Panc1 (cell line): ENCODE results near the gene PIPOX. TPM values are rescaled to one million over a fixed set of nuclear protein-coding genes. Genes with fewer than 3 reads are reported as not detected.

Experiments used
- ATAC-seq: fragments of 200-7000 bp; cut with Tn5 transposase; 2 replicates; pipeline ENCODE4 v1.9.1; 2020; ENCODE audit warnings: mild to moderate bottlenecking, moderate library complexity
- BruUV-seq: library from RNA; stranded (reverse); fragments of 400-500 nt; replicated peaks from 2 replicates; lab custom pipeline; 2021; lab: Mats Ljungman, UMichigan
- CTCF ChIA-PET: fragments of 300-600 bp; sonication (Branson Sonifier 250); formaldehyde crosslinking; loops from one replicate; lab custom pipeline; 2022; ENCODE audit warnings: antibody characterized with exemption; lab: Charles Lee
- POLR2A ChIA-PET: fragments of 300-600 bp; sonication (Branson Sonifier 250); formaldehyde crosslinking; loops from one replicate; lab custom pipeline; 2022; ENCODE audit warnings: antibody characterized with exemption; lab: Charles Lee
- DNase-seq: peaks from one replicate; pipeline ENCODE4 v3.0.0-alpha.2; 2010; ENCODE audit warnings: low read depth, low spot score
- H3K27ac ChIP-seq: 2 replicates; pipeline ENCODE4 v1.5.1; 2011; ENCODE audit warnings: mild to moderate bottlenecking, low read length, inconsistent platforms
- H3K27me3 ChIP-seq: fragments of 200-500 bp; sonication (Bioruptor generic); 2 replicates; pipeline ENCODE4 v1.6.0; 2014; ENCODE audit warnings: low read length, inconsistent platforms; ENCODE audit not compliant: control insufficient read depth, insufficient read depth
- H3K36me3 ChIP-seq: fragments of 200-500 bp; sonication (Bioruptor generic); 2 replicates; pipeline ENCODE4 v1.5.1; 2014; ENCODE audit warnings: inconsistent platforms, mild to moderate bottlenecking, low read length, moderate library complexity; ENCODE audit not compliant: control insufficient read depth, insufficient read depth
- H3K4me1 ChIP-seq: 2 replicates; pipeline ENCODE4 v1.5.1; 2011; ENCODE audit warnings: inconsistent platforms, mild to moderate bottlenecking, low read length, moderate library complexity; ENCODE audit not compliant: control insufficient read depth, insufficient read depth
- H3K4me3 ChIP-seq, 2 experiments: 2 replicates each; pipeline ENCODE4 v1.5.1; 2011 to 2012; ENCODE audit warnings: low read depth in 2 of 2, low read length in 2 of 2, mild to moderate bottlenecking in 2 of 2, inconsistent platforms in 1 of 2, moderate library complexity in 1 of 2
- H3K9me3 ChIP-seq: fragments of 200-500 bp; sonication (Bioruptor generic); 2 replicates; pipeline ENCODE4 v1.5.1; 2014; ENCODE audit warnings: low read depth, mild to moderate bottlenecking, inconsistent platforms, low read length, moderate library complexity; ENCODE audit not compliant: control insufficient read depth, insufficient read depth
- POLR2AphosphoS5 ChIP-seq: IDR thresholded peaks from 2 replicates; pipeline ENCODE4 v1.6.1; 2012; ENCODE audit warnings: mild to moderate bottlenecking, low read depth, low read length, moderate library complexity
- SIN3A ChIP-seq: IDR thresholded peaks from 2 replicates; pipeline ENCODE4 v1.6.1; 2012; ENCODE audit warnings: low read depth, mild to moderate bottlenecking, low read length, moderate library complexity, borderline replicate concordance; ENCODE audit not compliant: insufficient read depth
- TCF7L2 ChIP-seq: IDR thresholded peaks from 2 replicates; pipeline ENCODE4 v1.6.1; 2011; ENCODE audit warnings: mild to moderate bottlenecking, low read depth, low read length, inconsistent platforms
- in situ Hi-C: cut with HindIII; loops from 2 replicates; pipeline ENCODE4 v1.10.0; 2016; ENCODE audit warnings: low sequenced_read_pairs, low pct_unique_long_range_greater_than_20kb
- intact Hi-C: fragments of 100-400 bp; cut with micrococcal nuclease; formaldehyde crosslinking; loops from one replicate; pipeline ENCODE4 v1.10.0; 2022; ENCODE audit not compliant: unreplicated experiment
- total RNA-seq: library from RNA; stranded (reverse); gene quantifications from one replicate; pipeline ENCODE4 v1.2.1, GENCODE V29; 2021; ENCODE audit not compliant: unreplicated experiment
- TF ChIP-seq, protein P1 (sequence below): fragments of 450-650 bp; IDR thresholded peaks from 2 replicates; pipeline ENCODE4 v1.5.1; 2017; ENCODE audit warnings: mild to moderate bottlenecking
- TF ChIP-seq, protein P2 (sequence below), 2 experiments: IDR thresholded peaks; 2 replicates each; pipeline ENCODE4 v1.6.1; 2011 to 2012; ENCODE audit warnings: low read depth in 2 of 2, control low read depth in 1 of 2, low read length in 1 of 2, mild to moderate bottlenecking in 1 of 2, moderate library complexity in 1 of 2; ENCODE audit not compliant: insufficient read depth in 1 of 2

PIPOX gene
- total RNA-seq, 1 experiment from 2014 or later: 2.4 TPM

DNA sequence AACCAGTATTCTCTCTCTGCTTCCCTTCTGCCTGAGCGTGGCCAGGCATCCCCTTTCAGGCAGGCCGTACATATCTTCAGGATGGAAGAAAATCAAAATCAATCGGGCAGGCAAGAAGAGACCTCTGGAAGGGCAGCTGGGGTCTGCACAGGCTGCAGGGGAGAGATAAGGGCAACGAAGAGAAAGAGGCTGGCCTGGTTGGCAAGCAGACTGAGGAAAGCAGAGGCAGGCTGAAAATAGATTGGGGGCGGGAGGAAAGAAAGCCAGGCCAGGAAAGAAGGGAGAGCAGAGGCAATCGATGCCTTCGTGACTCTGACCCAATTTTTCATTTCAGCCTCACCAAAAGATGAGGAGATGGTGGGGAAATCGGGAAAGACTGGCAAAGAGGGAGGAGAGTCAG lies 18.1 kb downstream of the PIPOX start:
- H3K27ac ChIP-seq: no peak overlapping the region
- no peaks in the 10 kb centered on the region for H3K9me3 ChIP-seq
- no peak for DNase-seq
- intact Hi-C loops: no loop called here
- no peaks in the 10 kb centered on the region for H3K27me3 ChIP-seq
- no peak for ATAC-seq
- ChIA-PET CTCF (no interaction called here), POLR2A (no interaction called here)
- TF ChIP-seq, protein P1, sequence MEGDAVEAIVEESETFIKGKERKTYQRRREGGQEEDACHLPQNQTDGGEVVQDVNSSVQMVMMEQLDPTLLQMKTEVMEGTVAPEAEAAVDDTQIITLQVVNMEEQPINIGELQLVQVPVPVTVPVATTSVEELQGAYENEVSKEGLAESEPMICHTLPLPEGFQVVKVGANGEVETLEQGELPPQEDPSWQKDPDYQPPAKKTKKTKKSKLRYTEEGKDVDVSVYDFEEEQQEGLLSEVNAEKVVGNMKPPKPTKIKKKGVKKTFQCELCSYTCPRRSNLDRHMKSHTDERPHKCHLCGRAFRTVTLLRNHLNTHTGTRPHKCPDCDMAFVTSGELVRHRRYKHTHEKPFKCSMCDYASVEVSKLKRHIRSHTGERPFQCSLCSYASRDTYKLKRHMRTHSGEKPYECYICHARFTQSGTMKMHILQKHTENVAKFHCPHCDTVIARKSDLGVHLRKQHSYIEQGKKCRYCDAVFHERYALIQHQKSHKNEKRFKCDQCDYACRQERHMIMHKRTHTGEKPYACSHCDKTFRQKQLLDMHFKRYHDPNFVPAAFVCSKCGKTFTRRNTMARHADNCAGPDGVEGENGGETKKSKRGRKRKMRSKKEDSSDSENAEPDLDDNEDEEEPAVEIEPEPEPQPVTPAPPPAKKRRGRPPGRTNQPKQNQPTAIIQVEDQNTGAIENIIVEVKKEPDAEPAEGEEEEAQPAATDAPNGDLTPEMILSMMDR: no peak
- TF ChIP-seq POLR2AphosphoS5 (no peak), SIN3A (no peak), TCF7L2 (no peak)
- TF ChIP-seq, protein P2, sequence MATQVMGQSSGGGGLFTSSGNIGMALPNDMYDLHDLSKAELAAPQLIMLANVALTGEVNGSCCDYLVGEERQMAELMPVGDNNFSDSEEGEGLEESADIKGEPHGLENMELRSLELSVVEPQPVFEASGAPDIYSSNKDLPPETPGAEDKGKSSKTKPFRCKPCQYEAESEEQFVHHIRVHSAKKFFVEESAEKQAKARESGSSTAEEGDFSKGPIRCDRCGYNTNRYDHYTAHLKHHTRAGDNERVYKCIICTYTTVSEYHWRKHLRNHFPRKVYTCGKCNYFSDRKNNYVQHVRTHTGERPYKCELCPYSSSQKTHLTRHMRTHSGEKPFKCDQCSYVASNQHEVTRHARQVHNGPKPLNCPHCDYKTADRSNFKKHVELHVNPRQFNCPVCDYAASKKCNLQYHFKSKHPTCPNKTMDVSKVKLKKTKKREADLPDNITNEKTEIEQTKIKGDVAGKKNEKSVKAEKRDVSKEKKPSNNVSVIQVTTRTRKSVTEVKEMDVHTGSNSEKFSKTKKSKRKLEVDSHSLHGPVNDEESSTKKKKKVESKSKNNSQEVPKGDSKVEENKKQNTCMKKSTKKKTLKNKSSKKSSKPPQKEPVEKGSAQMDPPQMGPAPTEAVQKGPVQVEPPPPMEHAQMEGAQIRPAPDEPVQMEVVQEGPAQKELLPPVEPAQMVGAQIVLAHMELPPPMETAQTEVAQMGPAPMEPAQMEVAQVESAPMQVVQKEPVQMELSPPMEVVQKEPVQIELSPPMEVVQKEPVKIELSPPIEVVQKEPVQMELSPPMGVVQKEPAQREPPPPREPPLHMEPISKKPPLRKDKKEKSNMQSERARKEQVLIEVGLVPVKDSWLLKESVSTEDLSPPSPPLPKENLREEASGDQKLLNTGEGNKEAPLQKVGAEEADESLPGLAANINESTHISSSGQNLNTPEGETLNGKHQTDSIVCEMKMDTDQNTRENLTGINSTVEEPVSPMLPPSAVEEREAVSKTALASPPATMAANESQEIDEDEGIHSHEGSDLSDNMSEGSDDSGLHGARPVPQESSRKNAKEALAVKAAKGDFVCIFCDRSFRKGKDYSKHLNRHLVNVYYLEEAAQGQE (IDR thresholded peaks at IDR 0.05; ENCODE audit: insufficient read depth in 1 of 2, low read depth in 2 of 2, low read length in 1 of 2): no peak
- in situ Hi-C loops: no loop called here
- no peaks in the 10 kb centered on the region for H3K4me1 ChIP-seq
- H3K4me3 ChIP-seq: no peak overlapping the region
- no TSS peak for BruUV-seq
- no peaks in the 10 kb centered on the region for H3K36me3 ChIP-seq

DNA sequence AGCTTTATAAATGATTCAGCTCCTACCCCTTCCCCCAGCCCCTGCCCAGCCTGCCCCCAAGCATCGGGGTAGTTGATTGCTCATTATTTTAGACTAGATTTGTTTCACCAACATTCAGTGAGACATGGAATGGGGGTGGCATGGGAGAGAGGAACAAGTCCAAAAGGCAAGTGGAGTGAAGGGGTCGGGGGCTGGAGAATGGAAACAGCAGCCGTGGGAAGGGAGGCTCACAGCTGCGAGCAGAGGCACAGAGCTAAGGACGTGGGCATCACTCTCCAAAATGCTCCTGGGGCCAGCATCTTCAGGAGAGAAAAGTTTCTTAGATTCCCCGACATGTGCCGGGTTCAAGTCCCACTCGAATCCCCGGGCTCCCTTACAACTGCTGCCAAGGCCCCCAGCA lies 19.3 kb downstream of the PIPOX start:
- H3K36me3 ChIP-seq: no peaks in the 10 kb centered on the region
- intact Hi-C loops: no loop called here
- TF ChIP-seq SIN3A (no peak), POLR2AphosphoS5 (no peak), TCF7L2 (no peak)
- TF ChIP-seq, protein P1: no peak
- TF ChIP-seq, protein P2 (IDR thresholded peaks at IDR 0.05; ENCODE audit: insufficient read depth in 1 of 2, low read depth in 2 of 2, low read length in 1 of 2): no peak
- H3K4me1 ChIP-seq: no peaks in the 10 kb centered on the region
- ChIA-PET POLR2A (no interaction called here), CTCF (no interaction called here)
- H3K27ac ChIP-seq: no peak overlapping the region
- in situ Hi-C loops: no loop called here
- no peak overlapping the region for H3K4me3 ChIP-seq
- no peak for ATAC-seq
- no peaks in the 10 kb centered on the region for H3K27me3 ChIP-seq
- no peak for DNase-seq
- H3K9me3 ChIP-seq: no peaks in the 10 kb centered on the region
- no TSS peak for BruUV-seq
